ENCODE results near the gene GOLGA6L10.
"Not testable (repeated sequence)": the region's sequence is repeated elsewhere in the genome, so short reads cannot be mapped to it uniquely, and the experiment has no call there.

GRCh38 chr15:82344421-82344820 lies 4.9 kb downstream of the GOLGA6L10 start:
- not testable (repeated sequence) for TF ChIP-seq POLR2AphosphoS5 (IDR thresholded peaks at IDR 0.05; ENCODE audit: control insufficient read depth, insufficient read depth, low read depth, low read length); TAF15 (IDR thresholded peaks at IDR 0.05; ENCODE audit: low read depth, low read length); TAF1 (IDR thresholded peaks at IDR 0.05; ENCODE audit: control insufficient read depth, extremely low read depth, insufficient read depth, low read length, severe bottlenecking); MXI1 (IDR thresholded peaks at IDR 0.05; ENCODE audit: low read depth, low read length); NR2C1 (IDR thresholded peaks at IDR 0.05); NR2C1 (tag; IDR thresholded peaks at IDR 0.05); CTCF (IDR thresholded peaks at IDR 0.05 in 2 of 3, conservative IDR thresholded peaks at IDR 0.05 in 1 of 3; ENCODE audit: insufficient read depth in 2 of 3, low read depth in 1 of 3, low read length in 3 of 3); RFX1 (IDR thresholded peaks at IDR 0.05); MAX (CRISPR knock-in tag; IDR thresholded peaks at IDR 0.05); MGA (IDR thresholded peaks at IDR 0.05); TAF7 (tag; IDR thresholded peaks at IDR 0.05); PHF20 (IDR thresholded peaks at IDR 0.05; ENCODE audit: partially characterized antibody); ZNF395 (CRISPR knock-in tag; IDR thresholded peaks at IDR 0.05); CBFA2T2 (conservative IDR thresholded peaks at IDR 0.05); BHLHE40 (IDR thresholded peaks at IDR 0.05; ENCODE audit: low read length)

All from K562 (cell line).